GM18505 (cell line): ENCODE results near the gene SLC39A10.
"Not testable (repeated sequence)": the region's sequence is repeated elsewhere in the genome, so short reads cannot be mapped to it uniquely, and the experiment has no call there.

ENCODE experiments used
- ATAC-seq: cut with Tn5 transposase; IDR thresholded peaks from one replicate; pipeline ENCODE4 v1.9.1; 2021; ENCODE audit not compliant: unreplicated experiment
- POLR2A ChIP-seq: IDR thresholded peaks from 4 replicates; pipeline ENCODE4 v1.6.1; 2011; ENCODE audit warnings: borderline replicate concordance; ENCODE audit not compliant: insufficient read depth, insufficient read length; ENCODE audit errors: extremely low read depth

The SLC39A10 gene

GRCh38 chr2:195656161-195656858 lies 716 bp upstream of the SLC39A10 start:
- TF ChIP-seq POLR2A: no peak
- no peak for ATAC-seq

GRCh38 chr2:195657634-195658540 lies 861 bp downstream of the SLC39A10 start:
- ATAC-seq: peak; percentile 27
- TF ChIP-seq POLR2A: peak; percentile 37

GRCh38 chr2:195658541-195658890 lies 1.5 kb downstream of the SLC39A10 start:
- no peak for TF ChIP-seq POLR2A
- ATAC-seq: no peak

- ATAC-seq: no peak
- no peak for TF ChIP-seq POLR2A
Observed at GRCh38 chr2:195659114-195659513, 2.1 kb downstream of the SLC39A10 start.

GRCh38 chr2:195659982-195660890 lies 3.2 kb downstream of the SLC39A10 start:
- TF ChIP-seq POLR2A: no peak
- ATAC-seq: no peak

- TF ChIP-seq POLR2A: no peak
- ATAC-seq: no peak
Observed at GRCh38 chr2:195662138-195662537, 5.1 kb downstream of the SLC39A10 start.

- no peak for TF ChIP-seq POLR2A
- no peak for ATAC-seq
Observed at GRCh38 chr2:195663007-195663406, 6.0 kb downstream of the SLC39A10 start.

GRCh38 chr2:195664528-195664927 lies 7.5 kb downstream of the SLC39A10 start:
- ATAC-seq: no peak
- TF ChIP-seq POLR2A: no peak

GRCh38 chr2:195665153-195665552 lies 8.1 kb downstream of the SLC39A10 start:
- not testable (repeated sequence) for ATAC-seq

GRCh38 chr2:195666113-195666712 lies 9.2 kb downstream of the SLC39A10 start:
- no peak for ATAC-seq
- TF ChIP-seq POLR2A: no peak

GRCh38 chr2:195667974-195668373 lies 10.9 kb downstream of the SLC39A10 start:
- no peak for TF ChIP-seq POLR2A
- ATAC-seq: no peak

GRCh38 chr2:195670191-195670590 lies 13.2 kb downstream of the SLC39A10 start:
- ATAC-seq: no peak
- TF ChIP-seq POLR2A: no peak

GRCh38 chr2:195671563-195671962 lies 14.5 kb downstream of the SLC39A10 start:
- TF ChIP-seq POLR2A: no peak
- ATAC-seq: no peak

- no peak for ATAC-seq
- no peak for TF ChIP-seq POLR2A
Observed at GRCh38 chr2:195672674-195673073, 15.6 kb downstream of the SLC39A10 start.
